ENCODE measurements around the gene HK1. TPM values are rescaled to one million over a fixed set of nuclear protein-coding genes. Genes with fewer than 3 reads are reported as not detected.
"Not testable (repeated sequence)": the region's sequence is repeated elsewhere in the genome, so short reads cannot be mapped to it uniquely, and the experiment has no call there.

Gene HK1
- total RNA-seq, 1 donor from 2014 or later, result 162 TPM

DNA sequence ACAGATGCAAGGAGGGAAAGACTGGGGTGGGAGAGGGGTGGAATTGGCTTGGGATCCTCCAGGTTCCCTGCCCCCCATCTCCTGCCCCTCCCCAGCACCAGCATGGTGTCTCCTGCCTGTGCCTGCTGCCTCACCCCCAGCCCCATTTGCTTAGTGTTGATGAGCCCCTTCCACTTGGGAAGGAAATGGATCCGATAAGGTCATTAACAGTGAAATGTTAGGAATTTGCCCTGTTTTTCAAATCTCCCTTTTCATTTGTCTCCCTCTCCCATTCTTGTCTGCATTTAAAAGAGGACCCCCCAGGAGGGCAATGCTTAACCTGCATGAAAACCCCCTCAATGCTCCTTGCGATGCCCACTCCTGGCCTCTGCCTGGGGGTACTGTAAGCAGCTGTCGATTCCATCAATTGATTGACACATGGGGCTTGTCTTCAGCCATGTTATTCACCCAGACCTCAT, 51.5 kb downstream of the HK1 start:
- H3K9me3 Mint-ChIP-seq (ENCODE audit: unreplicated experiment), result no peaks in the 10 kb centered on the region
- peaks cover 59% of the 10 kb centered on the region for H3K4me1 Mint-ChIP-seq (ENCODE audit: unreplicated experiment)
- TF ChIP-seq, protein P1, sequence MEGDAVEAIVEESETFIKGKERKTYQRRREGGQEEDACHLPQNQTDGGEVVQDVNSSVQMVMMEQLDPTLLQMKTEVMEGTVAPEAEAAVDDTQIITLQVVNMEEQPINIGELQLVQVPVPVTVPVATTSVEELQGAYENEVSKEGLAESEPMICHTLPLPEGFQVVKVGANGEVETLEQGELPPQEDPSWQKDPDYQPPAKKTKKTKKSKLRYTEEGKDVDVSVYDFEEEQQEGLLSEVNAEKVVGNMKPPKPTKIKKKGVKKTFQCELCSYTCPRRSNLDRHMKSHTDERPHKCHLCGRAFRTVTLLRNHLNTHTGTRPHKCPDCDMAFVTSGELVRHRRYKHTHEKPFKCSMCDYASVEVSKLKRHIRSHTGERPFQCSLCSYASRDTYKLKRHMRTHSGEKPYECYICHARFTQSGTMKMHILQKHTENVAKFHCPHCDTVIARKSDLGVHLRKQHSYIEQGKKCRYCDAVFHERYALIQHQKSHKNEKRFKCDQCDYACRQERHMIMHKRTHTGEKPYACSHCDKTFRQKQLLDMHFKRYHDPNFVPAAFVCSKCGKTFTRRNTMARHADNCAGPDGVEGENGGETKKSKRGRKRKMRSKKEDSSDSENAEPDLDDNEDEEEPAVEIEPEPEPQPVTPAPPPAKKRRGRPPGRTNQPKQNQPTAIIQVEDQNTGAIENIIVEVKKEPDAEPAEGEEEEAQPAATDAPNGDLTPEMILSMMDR (IDR thresholded peaks at IDR 0.05; ENCODE audit: unreplicated experiment), result no peak
- no peak overlapping the region for H3K4me3 Mint-ChIP-seq (ENCODE audit: unreplicated experiment)
- H3K27me3 Mint-ChIP-seq (ENCODE audit: unreplicated experiment), result peaks cover 3% of the 10 kb centered on the region
- no peak for DNase-seq (ENCODE audit: low spot score)
- no peak overlapping the region for H3K27ac Mint-ChIP-seq (ENCODE audit: unreplicated experiment)
- peaks cover 11% of the 10 kb centered on the region for H3K36me3 Mint-ChIP-seq (ENCODE audit: low read depth, unreplicated experiment)

DNA sequence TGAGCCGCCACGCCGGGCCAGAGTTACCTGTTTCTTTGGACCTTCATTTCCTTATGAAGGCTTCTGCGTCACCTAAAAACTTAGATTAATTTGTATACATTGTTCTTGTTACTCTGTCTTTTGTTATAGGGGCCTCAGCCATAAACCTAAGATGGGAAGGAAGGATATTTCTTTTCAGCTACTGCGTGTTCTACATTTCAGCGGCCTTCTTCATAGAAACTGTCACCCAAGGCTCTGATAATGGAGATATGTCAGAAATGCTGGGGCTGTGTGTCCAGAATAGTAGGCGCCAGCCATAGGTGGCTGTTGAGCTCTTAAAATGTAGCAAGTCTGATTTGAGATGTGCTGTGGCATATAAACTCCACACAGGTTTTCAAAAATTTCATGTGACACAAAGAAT, 52.9 kb downstream of the HK1 start:
- Mint-ChIP-seq H3K4me3 (ENCODE audit: unreplicated experiment) (no peak overlapping the region), H3K36me3 (ENCODE audit: low read depth, unreplicated experiment) (peaks cover 11% of the 10 kb centered on the region), H3K4me1 (ENCODE audit: unreplicated experiment) (peaks cover 68% of the 10 kb centered on the region), H3K9me3 (ENCODE audit: unreplicated experiment) (no peaks in the 10 kb centered on the region), H3K27me3 (ENCODE audit: unreplicated experiment) (peaks cover 3% of the 10 kb centered on the region), H3K27ac (ENCODE audit: unreplicated experiment) (no peak overlapping the region)
- no peak for DNase-seq (ENCODE audit: low spot score)
- TF ChIP-seq, protein P1 (IDR thresholded peaks at IDR 0.05; ENCODE audit: unreplicated experiment), result no peak

DNA sequence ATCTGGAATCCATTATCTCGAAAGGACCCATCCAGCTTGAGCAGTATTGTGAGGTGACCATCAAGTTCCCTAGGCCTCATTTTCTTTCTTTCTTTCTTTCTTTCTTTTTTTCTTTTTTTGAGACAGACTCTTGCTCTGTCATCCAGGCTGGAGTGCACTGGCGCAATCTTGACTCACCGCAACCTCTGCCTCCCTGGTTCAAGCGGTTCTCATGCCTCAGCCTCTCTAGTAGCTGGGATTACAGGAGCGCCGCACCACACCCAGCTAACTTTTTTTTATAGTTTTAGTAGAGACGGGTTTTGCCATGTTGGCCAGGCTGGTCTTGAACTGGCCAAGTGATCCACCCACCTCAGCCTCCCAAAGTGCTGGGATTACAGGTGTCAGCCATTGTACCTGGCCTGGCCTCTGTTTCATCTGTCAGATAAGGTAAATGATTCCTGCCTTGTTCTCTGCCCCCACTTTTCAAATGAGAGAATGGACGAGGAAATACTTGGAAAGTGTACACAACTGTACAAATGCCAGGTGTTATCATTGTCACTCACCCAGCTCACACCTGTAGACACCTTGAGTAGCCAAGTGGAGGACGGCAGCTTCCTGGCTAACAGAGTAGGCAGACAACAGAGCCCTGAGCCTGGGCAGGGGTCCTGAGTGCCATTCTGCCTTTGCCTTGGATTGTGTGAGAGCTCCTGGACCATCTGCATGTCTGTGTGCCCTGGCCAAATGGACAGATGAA, 54.1 kb downstream of the HK1 start:
- no peak overlapping the region for H3K4me3 Mint-ChIP-seq (ENCODE audit: unreplicated experiment)
- no peak overlapping the region for H3K27ac Mint-ChIP-seq (ENCODE audit: unreplicated experiment)
- peaks cover 11% of the 10 kb centered on the region for H3K36me3 Mint-ChIP-seq (ENCODE audit: low read depth, unreplicated experiment)

DNA sequence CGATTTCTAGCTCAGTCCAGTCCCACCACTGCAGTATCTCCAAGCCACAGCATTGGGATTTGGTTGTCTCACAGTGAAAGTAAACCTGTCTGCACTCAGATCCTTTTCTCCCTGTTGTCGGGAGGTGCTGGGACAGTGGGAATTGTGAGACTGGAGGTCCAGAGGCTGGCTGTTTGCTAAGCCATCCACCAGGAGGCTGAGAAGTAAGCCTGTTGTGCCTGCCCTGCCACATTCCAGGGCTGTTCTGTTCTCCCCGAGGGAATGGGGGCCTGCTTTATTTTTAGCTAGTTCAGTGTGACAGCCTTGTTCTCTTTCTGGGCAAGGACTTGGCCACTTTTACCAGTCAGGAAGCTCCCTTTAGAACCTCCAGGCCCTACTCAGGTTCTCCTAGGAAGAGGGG, 54.9 kb downstream of the HK1 start:
- Mint-ChIP-seq H3K27me3 (ENCODE audit: unreplicated experiment) (peaks cover 3% of the 10 kb centered on the region), H3K4me1 (ENCODE audit: unreplicated experiment) (peaks cover 63% of the 10 kb centered on the region), H3K27ac (ENCODE audit: unreplicated experiment) (no peak overlapping the region), H3K4me3 (ENCODE audit: unreplicated experiment) (no peak overlapping the region), H3K36me3 (ENCODE audit: low read depth, unreplicated experiment) (peaks cover 11% of the 10 kb centered on the region), H3K9me3 (ENCODE audit: unreplicated experiment) (no peaks in the 10 kb centered on the region)
- TF ChIP-seq, protein P1 (IDR thresholded peaks at IDR 0.05; ENCODE audit: unreplicated experiment), result no peak
- no peak for DNase-seq (ENCODE audit: low spot score)

More for the DNA sequence above, 54.1 kb downstream of the HK1 start:
- Mint-ChIP-seq H3K4me1 (ENCODE audit: unreplicated experiment) (peaks cover 63% of the 10 kb centered on the region), H3K9me3 (ENCODE audit: unreplicated experiment) (no peaks in the 10 kb centered on the region), H3K27me3 (ENCODE audit: unreplicated experiment) (peaks cover 3% of the 10 kb centered on the region)
- no peak for DNase-seq (ENCODE audit: low spot score)
- TF ChIP-seq, protein P1 (IDR thresholded peaks at IDR 0.05; ENCODE audit: unreplicated experiment), result no peak

DNA sequence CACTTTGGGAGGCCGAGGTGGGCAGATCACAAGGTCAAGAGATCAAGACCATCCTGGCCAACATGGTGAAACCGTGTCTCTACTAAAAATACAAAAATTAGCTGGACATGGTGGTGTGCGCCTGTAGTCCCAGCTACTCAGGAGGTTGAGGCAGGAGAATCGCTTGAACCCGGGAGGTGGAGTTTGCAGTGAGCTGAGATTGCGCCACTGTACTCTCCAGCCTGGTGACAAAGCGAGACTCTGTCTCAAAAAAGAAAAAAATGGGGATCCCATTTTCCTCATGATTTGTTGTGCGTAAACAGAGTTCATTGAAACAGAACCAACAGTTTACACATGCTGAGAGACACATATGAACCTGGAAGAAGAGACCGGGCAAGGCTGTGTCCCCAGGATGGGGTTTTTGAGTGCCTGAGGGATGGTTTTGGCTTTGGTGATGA, 55.6 kb downstream of the HK1 start:
- Mint-ChIP-seq H3K4me1 (ENCODE audit: unreplicated experiment) (peaks cover 63% of the 10 kb centered on the region), H3K36me3 (ENCODE audit: low read depth, unreplicated experiment) (peaks cover 11% of the 10 kb centered on the region), H3K27ac (ENCODE audit: unreplicated experiment) (peak overlapping the region; percentile 68)
- not testable (repeated sequence) for DNase-seq (ENCODE audit: low spot score); H3K27me3 Mint-ChIP-seq (ENCODE audit: unreplicated experiment); H3K9me3 Mint-ChIP-seq (ENCODE audit: unreplicated experiment); H3K4me3 Mint-ChIP-seq (ENCODE audit: unreplicated experiment)

All from endothelial cell (in vitro differentiated cells).